Activated CD8-positive, alpha-beta memory T cell treated with anti-CD3 and anti-CD28 coated beads for 36 hours (primary cell): ENCODE measurements around the gene FOXJ1. TPM values are rescaled to one million over a fixed set of nuclear protein-coding genes. Genes with fewer than 3 reads are reported as not detected.

Source experiments
- CTCF ChIA-PET: fragments of 350-600 bp; sonication (Branson Sonifier 250); formaldehyde crosslinking; loops from one replicate; lab custom pipeline; 2021; ENCODE audit warnings: antibody characterized with exemption; lab: Charles Lee
- POLR2A ChIA-PET: fragments of 350-600 bp; sonication (Branson Sonifier 250); formaldehyde crosslinking; loops from one replicate; lab custom pipeline; 2021; ENCODE audit warnings: antibody characterized with exemption; lab: Charles Lee
- total RNA-seq, 2 experiments: library from RNA; stranded (reverse); gene quantifications; one replicate each; pipeline ENCODE4 v1.2.3, GENCODE V29; 2021

Gene FOXJ1
- total RNA-seq, 2 experiments from 2014 or later = 0.99 to 1.4 TPM

DNA sequence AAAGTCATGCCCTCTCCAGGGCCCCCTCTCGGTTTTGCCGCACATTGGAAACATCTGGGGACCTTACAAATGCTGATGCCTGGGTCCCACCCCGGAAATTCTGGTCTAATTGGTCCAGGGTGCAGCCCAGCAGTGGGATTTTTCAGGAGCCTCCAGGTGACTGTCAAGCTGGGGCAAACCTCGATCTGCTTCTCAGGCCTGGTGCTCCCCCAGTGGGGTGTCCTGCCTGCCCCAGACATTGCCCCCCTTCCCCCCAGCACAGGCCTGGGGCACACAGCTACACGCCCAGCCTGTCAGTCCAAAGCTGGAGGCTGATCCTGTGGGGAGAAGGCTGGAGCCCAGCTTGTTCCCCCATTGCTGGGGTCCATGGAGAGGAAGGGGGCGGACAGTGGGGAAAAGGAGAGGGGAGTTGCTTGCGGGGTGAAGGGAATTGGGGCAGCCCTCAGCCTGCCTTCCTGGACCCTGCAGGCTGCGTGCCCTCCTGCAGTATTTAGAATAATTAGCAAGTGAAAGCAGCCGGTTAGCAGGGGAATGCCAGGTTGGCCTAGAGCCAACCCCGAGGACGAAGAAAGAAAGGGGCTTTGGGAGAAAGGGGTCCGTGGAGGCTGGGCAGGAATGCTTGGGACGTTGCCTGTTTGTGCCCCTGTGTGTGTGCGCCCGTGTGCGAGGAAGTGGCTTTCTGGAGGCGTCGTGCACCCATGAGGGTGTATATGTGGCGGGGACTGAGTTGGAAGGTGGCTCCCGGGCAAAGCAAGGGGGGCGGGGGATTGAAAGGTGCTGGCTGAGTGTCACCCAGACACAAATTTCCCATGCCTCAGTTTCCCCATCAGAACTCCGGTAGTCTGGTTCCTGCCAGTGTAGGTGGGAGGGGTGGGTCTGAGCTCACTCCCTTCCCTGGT is 5.9 kb downstream of the FOXJ1 start:
- ChIA-PET CTCF (interaction anchor here (0.7 to 2.9 kb wide), 6 partner anchors 10 to 148 kb away, joined by 3 to 13 read pairs (median 4); no protein-coding TSS in a partner anchor), POLR2A (no interaction called here)

DNA sequence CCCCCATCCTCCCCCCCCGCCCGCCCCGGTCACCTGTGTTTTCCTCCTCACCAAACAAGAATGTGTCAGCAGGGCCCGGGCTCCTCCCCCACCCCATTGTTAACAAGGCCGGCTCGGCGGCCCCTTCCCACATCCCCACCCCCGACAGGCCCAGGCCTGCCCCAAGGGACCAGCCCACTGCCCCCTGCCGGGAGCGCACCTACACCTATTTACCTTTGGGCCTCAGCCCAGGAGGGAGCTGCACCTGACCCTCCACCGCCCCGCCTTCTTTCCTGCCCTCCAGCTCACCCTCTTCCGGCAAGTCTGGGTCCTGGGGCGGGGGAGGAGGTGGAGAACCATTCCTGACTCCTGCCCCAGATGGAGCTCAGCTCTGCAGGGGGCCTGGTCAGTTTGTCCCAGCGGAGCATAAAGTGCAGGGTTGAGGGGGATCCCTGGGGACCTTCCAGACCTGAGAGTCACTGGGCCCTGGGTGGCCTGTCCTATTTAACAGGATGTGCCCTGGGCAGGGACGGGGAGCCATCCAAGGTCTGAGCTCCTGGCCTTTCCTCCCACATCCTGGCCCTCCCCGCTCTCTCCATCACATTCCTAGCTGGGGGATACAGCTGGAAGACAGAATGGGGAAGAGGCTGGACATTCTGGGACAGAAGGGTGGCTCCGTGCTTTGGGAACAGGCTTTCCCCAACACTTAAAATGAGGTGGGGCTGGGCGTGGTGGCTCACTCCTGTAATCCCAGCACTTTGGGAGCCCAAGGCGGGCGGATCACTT is 8.3 kb downstream of the FOXJ1 start:
- ChIA-PET POLR2A (no interaction called here), CTCF (interaction anchor here (0.6 to 2.9 kb wide), 6 partner anchors 11 to 147 kb away, joined by 3 to 13 read pairs (median 4); no protein-coding TSS in a partner anchor)

DNA sequence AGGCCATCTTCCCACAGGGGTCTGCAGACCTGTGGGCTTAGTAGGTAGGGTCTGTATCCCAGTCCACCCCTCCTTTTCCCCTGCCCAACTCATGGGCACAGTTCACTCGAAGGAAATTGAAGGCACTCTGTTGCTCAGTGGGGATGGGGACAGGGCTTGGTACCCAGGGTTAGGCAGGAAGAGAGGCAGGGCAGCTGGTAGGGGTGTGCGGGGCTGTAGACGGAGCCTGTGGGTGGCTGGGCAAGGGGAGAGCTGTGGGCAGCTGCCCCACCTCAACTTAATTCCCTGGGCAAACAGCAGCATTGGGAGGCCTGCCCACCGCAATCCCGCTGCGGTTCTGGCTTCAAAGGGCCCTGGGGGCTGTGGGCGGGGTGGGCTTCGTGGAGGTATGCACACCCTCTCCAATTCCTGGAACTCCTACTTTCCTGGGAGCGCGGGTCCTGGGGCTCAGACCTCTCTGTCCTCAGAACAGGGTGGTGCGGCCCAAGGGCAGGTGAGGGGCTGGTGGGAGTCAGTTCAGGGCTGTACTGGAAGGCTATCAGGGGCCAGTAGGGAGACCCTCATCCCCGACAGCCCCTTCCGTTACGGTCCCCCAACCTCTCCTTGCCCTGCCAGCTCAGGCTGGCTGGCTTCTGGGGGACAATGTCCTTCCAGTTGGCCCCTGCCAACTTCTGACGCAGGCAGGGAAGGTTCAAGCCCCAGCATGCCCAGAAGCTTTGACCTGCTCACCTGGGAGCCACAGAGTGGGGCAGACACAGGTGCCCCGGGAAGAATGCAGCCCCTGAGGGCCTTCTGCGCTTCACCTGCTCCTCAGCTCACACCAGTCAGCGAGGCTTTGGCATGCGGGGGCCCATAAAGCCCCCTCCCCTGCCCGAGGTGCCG is 9.1 kb downstream of the FOXJ1 start:
- CTCF ChIA-PET = interaction anchor here (0.8 to 1.8 kb wide), 4 partner anchors 10 to 48 kb away, joined by 3 to 5 read pairs (median 4); no protein-coding TSS in a partner anchor

DNA sequence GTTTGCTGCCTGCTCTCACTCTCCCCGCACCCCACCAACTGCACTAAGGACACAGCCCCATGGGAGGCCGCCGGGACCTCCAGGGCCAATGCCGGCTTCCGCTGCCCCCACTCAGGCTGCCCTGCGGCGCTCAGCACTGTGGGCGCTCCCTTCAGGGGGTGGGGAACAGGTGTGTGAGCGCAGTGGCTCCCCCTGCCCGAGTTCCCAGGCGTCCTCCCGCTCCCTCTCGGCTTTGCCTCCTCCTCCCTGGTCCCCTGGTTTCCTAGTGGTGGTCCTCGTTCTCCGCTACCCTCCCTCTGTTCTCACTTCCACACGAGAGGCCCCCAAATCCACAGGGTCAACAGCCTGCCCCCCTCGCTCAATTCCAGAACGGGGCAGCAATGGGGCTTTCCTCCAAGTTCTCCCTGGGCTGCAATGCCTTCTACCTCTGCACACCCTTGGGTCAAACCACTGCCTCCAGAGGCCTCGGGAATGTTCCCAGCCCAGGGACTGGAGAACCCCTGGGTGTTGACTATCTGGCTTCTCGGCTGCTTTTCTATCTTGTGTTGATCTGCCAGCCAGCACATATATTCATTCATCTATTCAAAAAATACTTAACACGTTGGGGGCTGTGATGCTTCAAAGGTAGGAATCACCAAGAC is 9.9 kb downstream of the FOXJ1 start:
- CTCF ChIA-PET = interaction anchor here (0.5 to 0.8 kb wide), 2 partner anchors 10 to 63 kb away, joined by 3 read pairs; no protein-coding TSS in a partner anchor
- POLR2A ChIA-PET = no interaction called here

More for the DNA sequence above, 9.1 kb downstream of the FOXJ1 start:
- POLR2A ChIA-PET = no interaction called here

DNA sequence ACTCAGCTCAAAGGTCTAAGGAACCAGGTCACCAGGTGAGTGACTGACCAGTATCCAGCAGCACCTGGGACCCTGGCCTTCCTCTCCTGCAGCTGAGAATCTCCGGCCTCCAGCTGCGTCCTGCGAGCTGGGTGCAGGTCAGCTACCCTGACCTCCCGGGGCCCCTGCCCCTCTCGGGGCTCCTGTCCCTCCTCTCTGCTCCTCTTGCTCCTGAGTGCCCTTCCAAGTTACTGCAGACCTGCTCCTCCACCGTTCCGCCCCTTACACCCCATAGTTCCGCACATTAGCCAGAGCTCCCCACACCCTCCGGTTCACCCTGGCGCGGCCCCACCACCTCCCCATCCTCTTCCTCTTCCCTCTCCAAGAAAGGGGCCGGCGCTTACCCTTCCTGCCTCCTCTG is 10.6 kb downstream of the FOXJ1 start:
- ChIA-PET CTCF (interaction anchor here (0.5 to 1.6 kb wide), 3 partner anchors 9 to 149 kb away, joined by 3 to 5 read pairs (median 5); no protein-coding TSS in a partner anchor), POLR2A (no interaction called here)

DNA sequence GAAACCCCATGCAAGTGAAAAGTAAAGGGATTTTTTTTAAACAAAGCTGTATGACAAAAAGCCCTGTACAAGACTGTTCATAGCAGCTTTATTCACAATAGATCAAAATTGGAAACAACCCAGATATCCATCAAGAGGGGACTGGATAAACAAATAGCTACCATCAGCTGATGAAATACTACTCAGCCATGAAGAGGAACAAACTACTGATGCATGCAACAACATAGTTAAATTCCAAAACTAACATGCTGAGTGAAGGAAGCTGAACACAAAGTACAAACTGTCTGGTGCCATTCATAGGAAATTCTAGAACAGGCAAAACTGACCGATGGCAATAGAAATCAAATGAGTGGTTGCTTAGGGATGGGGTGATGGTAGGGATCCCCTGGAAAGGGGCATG is 15.1 kb downstream of the FOXJ1 start:
- CTCF ChIA-PET = interaction anchor here (0.8 to 4.7 kb wide), 8 partner anchors 9 to 272 kb away, joined by 3 to 22 read pairs (median 4); no protein-coding TSS in a partner anchor
- POLR2A ChIA-PET = interaction anchor here (0.6 kb wide), 1 partner anchor 66 kb away, joined by 3 read pairs; no protein-coding TSS in a partner anchor

DNA sequence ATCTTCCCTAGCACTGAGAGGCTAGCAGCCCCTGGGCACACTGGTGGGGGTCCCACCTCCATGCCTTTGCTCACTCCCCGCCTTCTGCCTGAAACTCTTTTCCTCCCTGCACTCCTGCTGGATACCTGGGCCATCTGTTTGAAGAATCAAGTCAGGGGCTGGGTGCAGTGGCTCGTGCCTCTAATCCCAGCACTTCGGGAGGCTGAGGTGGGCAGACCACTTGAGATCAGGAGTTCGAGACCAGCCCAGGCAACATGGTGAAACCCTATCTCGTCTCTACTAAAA is 15.7 kb downstream of the FOXJ1 start:
- ChIA-PET POLR2A (interaction anchor here (1.3 kb wide), 1 partner anchor 154 kb away, joined by 3 read pairs; no protein-coding TSS in a partner anchor), CTCF (interaction anchor here (1.3 to 4.7 kb wide), 3 partner anchors 10 to 154 kb away, joined by 4 to 22 read pairs (median 6); no protein-coding TSS in a partner anchor)

DNA sequence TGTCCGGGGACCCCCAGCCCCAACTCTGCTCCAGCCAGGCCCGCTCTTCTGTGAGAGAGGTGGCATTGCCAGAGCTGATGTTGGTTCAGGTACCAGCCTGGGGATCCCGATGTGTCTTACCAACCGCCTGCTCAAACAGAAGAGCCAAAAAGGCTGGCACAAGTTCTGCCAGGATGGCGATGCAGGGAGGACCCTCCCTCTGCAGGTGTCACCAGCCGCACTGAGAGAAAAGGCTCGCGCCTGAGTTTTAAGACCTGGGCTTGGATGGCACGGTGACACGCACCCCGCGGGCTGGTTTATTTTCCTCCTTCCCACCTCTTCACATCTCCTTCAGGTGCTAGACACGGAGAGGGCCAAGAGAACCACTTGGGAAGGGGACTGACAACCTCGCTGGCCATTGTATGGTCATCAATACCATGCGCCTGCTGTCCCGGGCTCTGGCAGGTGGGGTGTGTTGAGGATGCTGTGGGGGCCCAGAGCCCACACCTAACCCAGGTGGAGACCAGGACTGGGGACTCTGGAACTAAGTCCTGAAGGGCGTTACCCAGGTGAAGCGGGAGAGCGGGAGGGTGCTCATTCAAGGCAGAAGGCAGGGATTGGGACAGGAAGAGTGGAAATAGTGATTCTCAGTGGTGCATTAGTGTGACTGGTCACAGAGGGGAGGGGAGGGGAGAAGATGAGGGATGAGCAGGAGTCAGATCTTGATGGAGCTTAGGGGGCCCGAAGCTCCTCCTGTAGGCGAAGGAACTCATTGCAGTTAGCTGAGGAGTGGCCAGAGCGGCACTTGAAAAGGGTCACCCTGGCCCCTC is 16.3 kb downstream of the FOXJ1 start:
- POLR2A ChIA-PET = interaction anchor here (1.0 to 1.3 kb wide), 2 partner anchors 149 to 155 kb away, joined by 3 read pairs; no protein-coding TSS in a partner anchor
- CTCF ChIA-PET = interaction anchor here (1.3 to 11.9 kb wide), 5 partner anchors 10 to 155 kb away, joined by 3 to 122 read pairs (median 6); no protein-coding TSS in a partner anchor

DNA sequence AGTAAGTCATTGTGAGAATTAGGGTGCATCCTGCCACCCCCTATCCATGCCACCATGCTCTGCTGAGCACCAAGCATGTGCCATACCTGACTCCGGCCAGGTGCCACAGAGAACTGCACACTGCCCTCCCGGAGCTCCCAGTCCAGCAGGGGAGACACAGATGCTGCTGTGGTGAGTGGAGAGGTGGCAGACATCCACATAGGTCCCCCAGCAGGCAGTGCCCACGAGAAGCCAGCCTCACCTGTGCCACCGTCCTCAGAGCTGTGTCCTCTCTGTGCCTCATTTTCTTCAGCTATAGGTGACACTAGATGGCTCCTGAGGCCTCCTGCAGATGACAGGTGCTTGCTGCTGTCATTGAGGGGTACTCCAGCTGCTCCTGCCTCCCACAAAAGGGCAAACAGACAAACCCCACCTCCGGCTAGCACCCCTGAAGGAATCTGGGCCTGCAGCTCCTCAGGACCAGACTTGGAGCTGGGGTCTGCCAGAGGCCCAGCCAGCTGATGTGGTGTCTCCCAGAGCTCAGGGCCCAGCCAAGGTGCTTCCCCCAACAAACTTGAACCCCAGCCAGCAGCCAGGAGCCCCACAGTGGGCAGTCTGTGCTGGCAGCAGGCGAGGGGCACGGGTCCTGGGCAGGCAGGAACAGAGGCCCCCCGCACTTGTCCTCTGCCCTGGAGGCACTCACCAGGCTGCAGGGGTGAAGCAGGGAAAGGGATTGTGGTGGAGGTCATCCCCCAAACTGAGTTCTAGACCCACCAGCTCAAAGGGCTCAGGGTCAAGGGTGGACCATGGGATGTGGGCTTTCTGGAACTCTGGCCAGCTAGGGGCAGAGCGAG is 17.1 kb downstream of the FOXJ1 start:
- CTCF ChIA-PET = interaction anchor here (1.1 to 11.9 kb wide), 5 partner anchors 9 to 156 kb away, joined by 3 to 122 read pairs (median 6); no protein-coding TSS in a partner anchor
- POLR2A ChIA-PET = interaction anchor here (0.6 to 1.3 kb wide), 5 partner anchors 144 to 262 kb away, joined by 3 to 6 read pairs (median 4); no protein-coding TSS in a partner anchor

DNA sequence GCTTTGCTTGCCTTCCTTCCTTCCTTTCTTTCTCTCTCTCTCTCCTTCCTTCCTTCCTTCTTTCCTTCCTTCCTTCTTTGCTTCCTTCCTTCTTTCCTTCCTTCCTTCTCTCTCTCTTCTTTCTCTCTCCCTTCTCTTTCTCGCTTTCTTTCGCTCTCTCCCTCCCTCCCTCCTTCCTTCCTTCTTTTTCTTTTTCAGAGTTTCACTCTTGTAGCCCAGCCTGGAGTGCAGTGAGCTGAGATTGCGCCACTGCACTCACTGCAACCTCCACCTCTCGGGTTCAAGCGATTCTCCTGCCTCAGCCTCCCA is 17.9 kb downstream of the FOXJ1 start:
- ChIA-PET POLR2A (interaction anchor here (0.6 to 1.2 kb wide), 3 partner anchors 145 to 262 kb away, joined by 4 to 6 read pairs (median 4); no protein-coding TSS in a partner anchor), CTCF (interaction anchor here (0.7 to 11.9 kb wide), 6 partner anchors 8 to 472 kb away, joined by 3 to 122 read pairs (median 6); no protein-coding TSS in a partner anchor)

DNA sequence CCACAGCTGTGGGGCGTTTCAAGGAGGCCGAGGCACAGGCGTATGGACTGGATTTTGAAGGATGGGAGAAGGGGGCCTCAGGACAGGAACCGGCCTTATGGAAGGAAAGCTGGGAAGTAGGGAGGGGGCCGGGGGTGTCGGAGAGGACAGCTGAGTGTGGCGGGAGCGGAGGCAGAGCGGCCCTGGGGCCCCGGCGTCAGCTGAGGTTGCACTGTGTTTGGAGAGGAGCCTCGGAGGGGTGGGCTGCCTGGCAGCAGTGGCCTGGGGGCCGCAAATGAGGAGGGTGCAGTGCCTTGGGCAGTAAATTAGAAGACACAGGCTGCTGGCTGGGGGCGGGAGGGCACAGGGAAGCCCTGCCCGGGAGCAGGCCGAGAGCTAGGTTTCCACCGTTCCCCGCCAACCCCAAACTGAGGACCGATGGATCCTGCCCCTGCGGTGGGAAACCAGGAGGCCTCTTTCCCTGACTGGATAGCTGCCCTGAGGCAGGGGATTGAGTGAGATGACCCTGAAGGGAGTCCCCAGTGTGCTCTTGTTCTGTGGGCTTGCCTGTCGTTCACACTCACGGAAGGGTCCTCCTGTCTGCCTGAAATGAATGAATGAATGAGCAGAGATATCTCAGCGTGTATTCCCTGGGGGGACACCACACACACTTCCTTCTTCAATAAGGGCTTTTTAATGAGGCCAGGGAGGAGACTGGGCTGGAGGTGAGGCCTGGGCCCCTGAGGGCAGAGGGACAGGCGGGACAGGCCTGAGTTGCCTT is 18.4 kb downstream of the FOXJ1 start:
- POLR2A ChIA-PET = interaction anchor here (1.2 kb wide), 1 partner anchor 157 kb away, joined by 4 read pairs; no protein-coding TSS in a partner anchor
- CTCF ChIA-PET = interaction anchor here (0.6 to 11.9 kb wide), 11 partner anchors 8 to 472 kb away, joined by 3 to 122 read pairs (median 7); no protein-coding TSS in a partner anchor

DNA sequence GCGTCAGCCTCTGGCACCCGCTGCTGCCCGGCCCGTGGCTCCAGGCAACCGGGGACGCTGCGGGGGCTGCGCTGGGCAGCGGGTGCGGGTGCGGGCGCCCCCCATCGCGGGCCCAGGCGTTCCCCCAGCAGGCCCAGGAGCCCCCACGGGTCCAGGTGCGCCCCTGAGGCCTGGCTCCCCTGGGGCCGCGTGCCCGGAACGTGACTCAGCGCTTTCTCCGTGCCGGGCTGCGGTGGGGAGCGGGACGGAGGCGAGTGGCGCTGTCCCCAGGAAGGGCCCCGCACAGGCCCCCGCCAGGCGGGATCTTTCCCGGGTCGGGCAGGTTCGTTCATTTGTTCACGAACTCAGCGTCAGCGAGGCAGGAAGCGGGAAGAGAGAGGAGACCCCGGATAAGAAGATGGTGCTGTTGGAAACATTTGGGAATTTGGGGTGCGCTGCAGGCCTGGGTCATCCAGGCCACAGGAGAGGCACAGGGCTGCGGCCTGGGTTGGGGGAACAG is 19.1 kb downstream of the FOXJ1 start:
- ChIA-PET CTCF (interaction anchor here (0.6 to 11.9 kb wide), 43 partner anchors 8 to 276 kb away, joined by 3 to 122 read pairs (median 4); partner anchors contain the start of genes EXOC7, FOXJ1 and TRIM65), POLR2A (interaction anchor here (0.7 to 1.0 kb wide), 2 partner anchors 58 to 126 kb away, joined by 3 read pairs; no protein-coding TSS in a partner anchor)

DNA sequence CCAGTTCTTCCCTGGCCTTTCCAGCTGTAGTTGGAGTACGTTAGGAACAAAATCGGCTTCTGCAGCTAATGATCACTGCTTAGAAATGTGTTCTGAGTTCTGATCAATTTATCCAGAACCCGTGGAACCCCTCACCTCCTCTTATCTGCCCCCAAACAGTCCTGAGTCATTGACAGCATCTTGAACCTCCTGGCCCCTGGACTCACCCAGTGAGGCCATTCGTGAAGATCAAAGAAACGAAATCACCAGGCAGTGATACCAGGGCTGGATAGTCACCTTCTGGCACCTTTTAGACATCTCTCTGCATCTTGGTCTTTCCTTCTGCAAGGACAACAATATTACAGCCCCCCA is 20.4 kb downstream of the FOXJ1 start:
- ChIA-PET CTCF (interaction anchor here (0.7 to 11.9 kb wide), 29 partner anchors 9 to 508 kb away, joined by 3 to 122 read pairs (median 5); partner anchors contain the start of genes EXOC7 and TRIM65), POLR2A (interaction anchor here (1.9 kb wide), 1 partner anchor 148 kb away, joined by 16 read pairs; no protein-coding TSS in a partner anchor)
